Panc1 (cell line): ENCODE measurements around the gene BARX2. TPM values are rescaled to one million over a fixed set of nuclear protein-coding genes. Genes with fewer than 3 reads are reported as not detected.

Experiments used
- ATAC-seq: fragments of 200-7000 bp; cut with Tn5 transposase; 2 replicates; pipeline ENCODE4 v1.9.1; 2020; ENCODE audit warnings: mild to moderate bottlenecking, moderate library complexity
- BruUV-seq: library from RNA; stranded (reverse); fragments of 400-500 nt; replicated peaks from 2 replicates; lab custom pipeline; 2021; lab: Mats Ljungman, UMichigan
- CTCF ChIA-PET: fragments of 300-600 bp; sonication (Branson Sonifier 250); formaldehyde crosslinking; loops from one replicate; lab custom pipeline; 2022; ENCODE audit warnings: antibody characterized with exemption; lab: Charles Lee
- POLR2A ChIA-PET: fragments of 300-600 bp; sonication (Branson Sonifier 250); formaldehyde crosslinking; loops from one replicate; lab custom pipeline; 2022; ENCODE audit warnings: antibody characterized with exemption; lab: Charles Lee
- DNase-seq: peaks from one replicate; pipeline ENCODE4 v3.0.0-alpha.2; 2010; ENCODE audit warnings: low read depth, low spot score
- H3K27ac ChIP-seq: 2 replicates; pipeline ENCODE4 v1.5.1; 2011; ENCODE audit warnings: mild to moderate bottlenecking, low read length, inconsistent platforms
- H3K27me3 ChIP-seq: fragments of 200-500 bp; sonication (Bioruptor generic); 2 replicates; pipeline ENCODE4 v1.6.0; 2014; ENCODE audit warnings: low read length, inconsistent platforms; ENCODE audit not compliant: control insufficient read depth, insufficient read depth
- H3K36me3 ChIP-seq: fragments of 200-500 bp; sonication (Bioruptor generic); 2 replicates; pipeline ENCODE4 v1.5.1; 2014; ENCODE audit warnings: inconsistent platforms, mild to moderate bottlenecking, low read length, moderate library complexity; ENCODE audit not compliant: control insufficient read depth, insufficient read depth
- H3K4me1 ChIP-seq: 2 replicates; pipeline ENCODE4 v1.5.1; 2011; ENCODE audit warnings: inconsistent platforms, mild to moderate bottlenecking, low read length, moderate library complexity; ENCODE audit not compliant: control insufficient read depth, insufficient read depth
- H3K4me3 ChIP-seq, 2 experiments: 2 replicates each; pipeline ENCODE4 v1.5.1; 2011 to 2012; ENCODE audit warnings: low read depth in 2 of 2, low read length in 2 of 2, mild to moderate bottlenecking in 2 of 2, inconsistent platforms in 1 of 2, moderate library complexity in 1 of 2
- H3K9me3 ChIP-seq: fragments of 200-500 bp; sonication (Bioruptor generic); 2 replicates; pipeline ENCODE4 v1.5.1; 2014; ENCODE audit warnings: low read depth, mild to moderate bottlenecking, inconsistent platforms, low read length, moderate library complexity; ENCODE audit not compliant: control insufficient read depth, insufficient read depth
- POLR2AphosphoS5 ChIP-seq: IDR thresholded peaks from 2 replicates; pipeline ENCODE4 v1.6.1; 2012; ENCODE audit warnings: mild to moderate bottlenecking, low read depth, low read length, moderate library complexity
- SIN3A ChIP-seq: IDR thresholded peaks from 2 replicates; pipeline ENCODE4 v1.6.1; 2012; ENCODE audit warnings: low read depth, mild to moderate bottlenecking, low read length, moderate library complexity, borderline replicate concordance; ENCODE audit not compliant: insufficient read depth
- TCF7L2 ChIP-seq: IDR thresholded peaks from 2 replicates; pipeline ENCODE4 v1.6.1; 2011; ENCODE audit warnings: mild to moderate bottlenecking, low read depth, low read length, inconsistent platforms
- in situ Hi-C: cut with HindIII; loops from 2 replicates; pipeline ENCODE4 v1.10.0; 2016; ENCODE audit warnings: low sequenced_read_pairs, low pct_unique_long_range_greater_than_20kb
- intact Hi-C: fragments of 100-400 bp; cut with micrococcal nuclease; formaldehyde crosslinking; loops from one replicate; pipeline ENCODE4 v1.10.0; 2022; ENCODE audit not compliant: unreplicated experiment
- total RNA-seq: library from RNA; stranded (reverse); gene quantifications from one replicate; pipeline ENCODE4 v1.2.1, GENCODE V29; 2021; ENCODE audit not compliant: unreplicated experiment
- TF ChIP-seq, protein P1 (sequence below), 2 experiments: IDR thresholded peaks; 2 replicates each; pipeline ENCODE4 v1.6.1; 2011 to 2012; ENCODE audit warnings: low read depth in 2 of 2, control low read depth in 1 of 2, low read length in 1 of 2, mild to moderate bottlenecking in 1 of 2, moderate library complexity in 1 of 2; ENCODE audit not compliant: insufficient read depth in 1 of 2
- TF ChIP-seq, protein P2 (sequence below): fragments of 450-650 bp; IDR thresholded peaks from 2 replicates; pipeline ENCODE4 v1.5.1; 2017; ENCODE audit warnings: mild to moderate bottlenecking

Gene BARX2
- total RNA-seq, 1 experiment from 2014 or later: 3.9 TPM

DNA sequence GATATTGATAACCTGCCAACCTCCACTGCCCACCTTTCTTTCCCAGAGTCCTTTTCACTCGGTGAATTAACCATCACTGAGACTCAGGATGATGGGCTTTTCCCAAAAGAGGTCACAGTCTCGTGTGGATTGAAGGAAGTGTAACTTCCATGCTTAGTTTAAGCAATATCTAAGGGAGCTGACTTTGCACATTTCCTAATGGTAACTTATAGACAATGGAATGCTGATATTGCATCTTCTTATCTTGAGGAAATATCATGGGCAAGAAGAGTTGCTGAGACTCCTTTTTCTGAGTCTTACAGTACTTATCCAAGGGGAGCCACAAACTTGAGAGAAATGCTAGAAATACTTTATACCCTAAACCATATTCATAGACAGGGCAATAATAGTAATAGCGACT lies 8.8 kb downstream of the BARX2 start:
- in situ Hi-C loops (no loop called here), intact Hi-C loops (no loop called here)
- no peak overlapping the region for H3K4me3 ChIP-seq
- no peak for TF ChIP-seq TCF7L2
- TF ChIP-seq, protein P1, sequence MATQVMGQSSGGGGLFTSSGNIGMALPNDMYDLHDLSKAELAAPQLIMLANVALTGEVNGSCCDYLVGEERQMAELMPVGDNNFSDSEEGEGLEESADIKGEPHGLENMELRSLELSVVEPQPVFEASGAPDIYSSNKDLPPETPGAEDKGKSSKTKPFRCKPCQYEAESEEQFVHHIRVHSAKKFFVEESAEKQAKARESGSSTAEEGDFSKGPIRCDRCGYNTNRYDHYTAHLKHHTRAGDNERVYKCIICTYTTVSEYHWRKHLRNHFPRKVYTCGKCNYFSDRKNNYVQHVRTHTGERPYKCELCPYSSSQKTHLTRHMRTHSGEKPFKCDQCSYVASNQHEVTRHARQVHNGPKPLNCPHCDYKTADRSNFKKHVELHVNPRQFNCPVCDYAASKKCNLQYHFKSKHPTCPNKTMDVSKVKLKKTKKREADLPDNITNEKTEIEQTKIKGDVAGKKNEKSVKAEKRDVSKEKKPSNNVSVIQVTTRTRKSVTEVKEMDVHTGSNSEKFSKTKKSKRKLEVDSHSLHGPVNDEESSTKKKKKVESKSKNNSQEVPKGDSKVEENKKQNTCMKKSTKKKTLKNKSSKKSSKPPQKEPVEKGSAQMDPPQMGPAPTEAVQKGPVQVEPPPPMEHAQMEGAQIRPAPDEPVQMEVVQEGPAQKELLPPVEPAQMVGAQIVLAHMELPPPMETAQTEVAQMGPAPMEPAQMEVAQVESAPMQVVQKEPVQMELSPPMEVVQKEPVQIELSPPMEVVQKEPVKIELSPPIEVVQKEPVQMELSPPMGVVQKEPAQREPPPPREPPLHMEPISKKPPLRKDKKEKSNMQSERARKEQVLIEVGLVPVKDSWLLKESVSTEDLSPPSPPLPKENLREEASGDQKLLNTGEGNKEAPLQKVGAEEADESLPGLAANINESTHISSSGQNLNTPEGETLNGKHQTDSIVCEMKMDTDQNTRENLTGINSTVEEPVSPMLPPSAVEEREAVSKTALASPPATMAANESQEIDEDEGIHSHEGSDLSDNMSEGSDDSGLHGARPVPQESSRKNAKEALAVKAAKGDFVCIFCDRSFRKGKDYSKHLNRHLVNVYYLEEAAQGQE (IDR thresholded peaks at IDR 0.05; ENCODE audit: insufficient read depth in 1 of 2, low read depth in 2 of 2, low read length in 1 of 2): no peak
- TF ChIP-seq SIN3A: no peak
- TF ChIP-seq POLR2AphosphoS5: no peak
- TF ChIP-seq, protein P2, sequence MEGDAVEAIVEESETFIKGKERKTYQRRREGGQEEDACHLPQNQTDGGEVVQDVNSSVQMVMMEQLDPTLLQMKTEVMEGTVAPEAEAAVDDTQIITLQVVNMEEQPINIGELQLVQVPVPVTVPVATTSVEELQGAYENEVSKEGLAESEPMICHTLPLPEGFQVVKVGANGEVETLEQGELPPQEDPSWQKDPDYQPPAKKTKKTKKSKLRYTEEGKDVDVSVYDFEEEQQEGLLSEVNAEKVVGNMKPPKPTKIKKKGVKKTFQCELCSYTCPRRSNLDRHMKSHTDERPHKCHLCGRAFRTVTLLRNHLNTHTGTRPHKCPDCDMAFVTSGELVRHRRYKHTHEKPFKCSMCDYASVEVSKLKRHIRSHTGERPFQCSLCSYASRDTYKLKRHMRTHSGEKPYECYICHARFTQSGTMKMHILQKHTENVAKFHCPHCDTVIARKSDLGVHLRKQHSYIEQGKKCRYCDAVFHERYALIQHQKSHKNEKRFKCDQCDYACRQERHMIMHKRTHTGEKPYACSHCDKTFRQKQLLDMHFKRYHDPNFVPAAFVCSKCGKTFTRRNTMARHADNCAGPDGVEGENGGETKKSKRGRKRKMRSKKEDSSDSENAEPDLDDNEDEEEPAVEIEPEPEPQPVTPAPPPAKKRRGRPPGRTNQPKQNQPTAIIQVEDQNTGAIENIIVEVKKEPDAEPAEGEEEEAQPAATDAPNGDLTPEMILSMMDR: no peak
- peaks cover 21% of the 10 kb centered on the region for H3K4me1 ChIP-seq
- BruUV-seq: no TSS peak
- DNase-seq: no peak
- no peaks in the 10 kb centered on the region for H3K36me3 ChIP-seq
- CTCF ChIA-PET: no interaction called here
- no peaks in the 10 kb centered on the region for H3K9me3 ChIP-seq
- POLR2A ChIA-PET: no interaction called here
- H3K27ac ChIP-seq: no peak overlapping the region
- peaks cover 6% of the 10 kb centered on the region; the same call in 1 of the 2 replicates for H3K27me3 ChIP-seq
- no peak for ATAC-seq

DNA sequence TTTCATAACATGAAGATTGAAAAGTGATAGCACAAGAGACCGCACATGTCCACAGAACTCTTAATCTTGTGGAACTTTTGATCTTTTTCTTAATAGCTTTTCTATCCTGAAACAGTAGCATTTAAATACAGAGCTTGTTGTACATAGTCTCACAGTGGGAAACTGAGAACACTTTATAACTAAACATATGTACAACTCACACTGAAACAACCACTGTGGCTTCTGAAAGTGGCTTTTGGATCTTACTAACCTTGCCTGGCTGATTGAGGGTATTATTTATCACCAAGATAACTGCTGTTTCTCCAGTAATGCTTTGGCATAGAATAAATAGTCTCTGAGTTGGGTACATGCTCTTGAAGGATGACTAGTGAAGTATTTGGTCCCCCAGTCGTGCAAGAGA lies 10.2 kb downstream of the BARX2 start:
- Histone ChIP-seq H3K36me3 (no peaks in the 10 kb centered on the region), H3K27me3 (peaks cover 6% of the 10 kb centered on the region; the same call in 1 of the 2 replicates), H3K4me1 (peaks cover 18% of the 10 kb centered on the region), H3K27ac (no peak overlapping the region), H3K9me3 (no peaks in the 10 kb centered on the region), H3K4me3 (no peak overlapping the region)
- no peak for DNase-seq
- in situ Hi-C loops: no loop called here
- ChIA-PET CTCF (no interaction called here), POLR2A (no interaction called here)
- intact Hi-C loops: no loop called here
- no TSS peak for BruUV-seq
- no peak for ATAC-seq
- TF ChIP-seq TCF7L2 (no peak), SIN3A (no peak), POLR2AphosphoS5 (no peak)
- TF ChIP-seq, protein P2: no peak
- TF ChIP-seq, protein P1 (IDR thresholded peaks at IDR 0.05; ENCODE audit: insufficient read depth in 1 of 2, low read depth in 2 of 2, low read length in 1 of 2): no peak
